ENCODE data around the gene DNAJA2.

Gene DNAJA2

GRCh38 chr16:46986896-46987295, 13.4 kb upstream of the DNAJA2 start:
- Histone ChIP-seq H3K4me1 (ENCODE audit: control insufficient read depth, insufficient read depth, low read length) (no peaks in the 10 kb centered on the region), H3K27ac (ENCODE audit: extremely low read depth, low read depth, low read length) (no peak overlapping the region), H3K36me3 (ENCODE audit: control insufficient read depth in 2 of 2, insufficient read depth in 1 of 2, low read length in 2 of 2) (no peaks in the 10 kb centered on the region), H3K4me3 (ENCODE audit: low read depth, low read length) (no peak overlapping the region), H3K9me3 (ENCODE audit: control insufficient read depth, insufficient read depth, low read depth, low read length) (no peaks in the 10 kb centered on the region)
- TF ChIP-seq TCF7L2 (IDR thresholded peaks at IDR 0.05; ENCODE audit: borderline replicate concordance, low read depth, low read length) (no peak), ZNF670 (tag by site-specific recombination; IDR thresholded peaks at IDR 0.05; ENCODE audit: low read depth) (no peak), ZNF266 (tag by site-specific recombination; IDR thresholded peaks at IDR 0.05; ENCODE audit: low read depth) (no peak), SP2 (tag by site-specific recombination; IDR thresholded peaks at IDR 0.05) (no peak), ZNF19 (tag by site-specific recombination; IDR thresholded peaks at IDR 0.05; ENCODE audit: low read depth) (no peak), ZNF23 (tag by site-specific recombination; IDR thresholded peaks at IDR 0.05; ENCODE audit: borderline replicate concordance) (no peak), TRIM28 (IDR thresholded peaks at IDR 0.05; ENCODE audit: borderline replicate concordance, low read length) (no peak), ZNF223 (tag by site-specific recombination; IDR thresholded peaks at IDR 0.05) (no peak), ZNF138 (tag by site-specific recombination; IDR thresholded peaks at IDR 0.05; ENCODE audit: borderline replicate concordance) (no peak), SALL2 (tag by site-specific recombination; IDR thresholded peaks at IDR 0.05; ENCODE audit: borderline replicate concordance) (no peak), ELK4 (IDR thresholded peaks at IDR 0.05; ENCODE audit: borderline replicate concordance, low read depth, low read length) (no peak), ZNF169 (tag by site-specific recombination; IDR thresholded peaks at IDR 0.05) (no peak), ZNF350 (tag by site-specific recombination; IDR thresholded peaks at IDR 0.05) (no peak), ZFP37 (tag by site-specific recombination; IDR thresholded peaks at IDR 0.05) (no peak), ZNF626 (tag by site-specific recombination; IDR thresholded peaks at IDR 0.05) (no peak), KLF16 (tag by site-specific recombination; IDR thresholded peaks at IDR 0.05) (no peak), OVOL3 (tag by site-specific recombination; IDR thresholded peaks at IDR 0.05) (no peak), ZNF645 (tag by site-specific recombination; IDR thresholded peaks at IDR 0.05) (no peak), ZNF514 (tag by site-specific recombination; IDR thresholded peaks at IDR 0.05) (no peak), ZNF280C (tag by site-specific recombination; IDR thresholded peaks at IDR 0.05) (no peak)
- CTCF ChIA-PET: no interaction called here
- POLR2A ChIA-PET: no interaction called here

- Histone ChIP-seq H3K4me1 (ENCODE audit: control insufficient read depth, insufficient read depth, low read length) (no peaks in the 10 kb centered on the region), H3K9me3 (ENCODE audit: control insufficient read depth, insufficient read depth, low read depth, low read length) (no peaks in the 10 kb centered on the region), H3K27ac (ENCODE audit: extremely low read depth, low read depth, low read length) (no peak overlapping the region), H3K4me3 (ENCODE audit: low read depth, low read length) (no peak overlapping the region), H3K36me3 (ENCODE audit: control insufficient read depth in 2 of 2, insufficient read depth in 1 of 2, low read length in 2 of 2) (no peaks in the 10 kb centered on the region)
- POLR2A ChIA-PET: no interaction called here
- CTCF ChIA-PET: no interaction called here
- TF ChIP-seq PBX3 (CRISPR knock-in tag; IDR thresholded peaks at IDR 0.05) (no peak), ZNF24 (tag by site-specific recombination; IDR thresholded peaks at IDR 0.05) (no peak), ZNF510 (tag by site-specific recombination; IDR thresholded peaks at IDR 0.05; ENCODE audit: insufficient replicate concordance) (no peak), ZBTB44 (tag by site-specific recombination; IDR thresholded peaks at IDR 0.05) (no peak), ZNF658 (tag by site-specific recombination; IDR thresholded peaks at IDR 0.05) (no peak), PRDM10 (tag by site-specific recombination; IDR thresholded peaks at IDR 0.05) (no peak), SP3 (tag by site-specific recombination; IDR thresholded peaks at IDR 0.05) (no peak)
Observed at GRCh38 chr16:46986438-46986837, 13.0 kb upstream of the DNAJA2 start.

Measured in HEK293 (cell line).